SK-N-SH treated with all-trans-retinoic acid at 6 μM for 48 hours (cell line): ENCODE data around the gene SLX4IP.

ENCODE experiments used
- PPARA ChIP-seq: fragments of 250-450 bp; sonication (Bioruptor Pico); IDR thresholded peaks from 2 replicates; pipeline ENCODE4 v1.5.0; 2020; ENCODE audit warnings: mild to moderate bottlenecking, borderline replicate concordance
- RARB ChIP-seq: fragments of 250-450 bp; sonication (Bioruptor Pico); IDR thresholded peaks from 2 replicates; pipeline ENCODE4 v1.8.0; 2021; ENCODE audit warnings: mild to moderate bottlenecking, moderate library complexity
- SNAI2 ChIP-seq: fragments of 250-450 bp; sonication (Bioruptor Pico); IDR thresholded peaks from 2 replicates; pipeline ENCODE4 v1.5.0; 2020; ENCODE audit warnings: mild to moderate bottlenecking, moderate library complexity
- ZNF8 ChIP-seq: fragments of 450-650 bp; formaldehyde crosslinking; IDR thresholded peaks from 2 replicates; pipeline ENCODE4 v1.5.0; 2020; ENCODE audit warnings: mild to moderate bottlenecking, moderate library complexity

GRCh38 chr20:10474606-10475184 lies 39.6 kb downstream of the SLX4IP start:
- no peak for TF ChIP-seq RARB (CRISPR knock-in tag)
- TF ChIP-seq ZNF8 (CRISPR knock-in tag) = no peak
- TF ChIP-seq SNAI2 = no peak
- no peak for TF ChIP-seq PPARA (CRISPR knock-in tag)
